Activated CD4-positive, CD25-positive, alpha-beta regulatory T cell treated with anti-CD3 and anti-CD28 coated beads, Interleukin-2, amount 50 U/mL, for 16 hours (primary cell): ENCODE results near the gene CASQ2.

Source experiments
- DNase-seq: peaks from one replicate; pipeline ENCODE4 v3.0.0-alpha.2; 2020; ENCODE audit warnings: low read depth, low spot score

The CASQ2 gene

DNA sequence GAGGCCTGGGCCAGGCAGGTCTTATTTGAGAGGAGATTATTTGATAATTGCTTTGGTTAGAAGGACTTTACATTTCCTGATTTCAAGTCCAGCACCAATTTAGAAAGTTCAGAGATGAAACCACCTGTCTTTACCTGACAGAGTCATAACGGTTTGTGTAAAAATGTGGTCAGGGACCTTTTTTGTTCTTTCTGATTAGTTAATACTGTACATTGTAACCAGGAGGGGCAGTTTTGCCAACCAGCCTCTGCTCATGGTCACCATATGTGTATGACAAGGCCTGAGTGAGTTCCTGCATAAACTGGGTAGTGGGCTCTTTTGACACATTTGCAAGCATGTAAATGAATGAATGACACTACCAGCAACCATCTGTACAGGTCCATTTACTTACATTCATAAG is 70.9 kb downstream of the CASQ2 start:
- DNase-seq, result no peak

DNA sequence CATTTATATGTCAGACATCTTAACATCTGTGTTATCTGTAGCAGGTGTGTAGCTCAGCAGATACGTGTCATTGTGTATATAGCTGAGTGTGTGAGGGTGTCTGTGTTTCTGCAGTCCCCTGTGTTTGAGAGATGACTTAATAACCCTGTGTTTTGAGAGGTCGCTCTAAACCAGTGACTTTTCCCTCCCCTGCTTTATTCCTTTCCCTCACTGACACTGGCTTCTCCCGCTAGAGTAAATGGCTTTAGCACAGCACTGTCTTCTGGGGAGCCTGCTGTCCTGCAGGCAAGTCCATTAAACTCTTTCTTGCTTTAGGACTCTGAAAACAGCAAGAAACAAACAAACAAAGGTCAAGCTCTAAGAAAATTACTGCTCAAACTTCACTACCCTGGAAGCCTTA is 73.7 kb downstream of the CASQ2 start:
- DNase-seq, result no peak

DNA sequence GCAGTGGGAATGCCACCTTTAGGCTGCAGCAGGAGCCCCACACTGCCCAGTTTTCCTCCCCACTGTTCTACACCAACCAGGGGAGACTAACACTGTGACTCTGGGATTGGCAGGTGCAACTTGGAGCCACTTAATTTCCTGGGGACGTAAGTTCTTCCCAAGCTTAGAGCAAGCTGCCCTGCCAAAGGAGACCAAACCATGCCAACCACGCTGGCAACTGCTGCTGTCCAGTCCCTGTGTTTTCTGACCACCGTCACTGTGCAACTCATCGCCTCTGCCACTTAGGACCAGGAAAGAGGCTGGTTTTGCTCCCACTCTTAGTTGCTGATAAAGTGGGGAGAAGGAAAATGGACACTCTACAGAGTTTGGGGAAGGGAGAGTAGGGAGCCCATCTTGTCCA is 76.3 kb downstream of the CASQ2 start:
- no peak for DNase-seq

GRCh38 chr1:115690972-115691371 is 77.5 kb downstream of the CASQ2 start:
- no peak for DNase-seq

GRCh38 chr1:115687744-115688143 is 80.8 kb downstream of the CASQ2 start:
- DNase-seq, result no peak

DNA sequence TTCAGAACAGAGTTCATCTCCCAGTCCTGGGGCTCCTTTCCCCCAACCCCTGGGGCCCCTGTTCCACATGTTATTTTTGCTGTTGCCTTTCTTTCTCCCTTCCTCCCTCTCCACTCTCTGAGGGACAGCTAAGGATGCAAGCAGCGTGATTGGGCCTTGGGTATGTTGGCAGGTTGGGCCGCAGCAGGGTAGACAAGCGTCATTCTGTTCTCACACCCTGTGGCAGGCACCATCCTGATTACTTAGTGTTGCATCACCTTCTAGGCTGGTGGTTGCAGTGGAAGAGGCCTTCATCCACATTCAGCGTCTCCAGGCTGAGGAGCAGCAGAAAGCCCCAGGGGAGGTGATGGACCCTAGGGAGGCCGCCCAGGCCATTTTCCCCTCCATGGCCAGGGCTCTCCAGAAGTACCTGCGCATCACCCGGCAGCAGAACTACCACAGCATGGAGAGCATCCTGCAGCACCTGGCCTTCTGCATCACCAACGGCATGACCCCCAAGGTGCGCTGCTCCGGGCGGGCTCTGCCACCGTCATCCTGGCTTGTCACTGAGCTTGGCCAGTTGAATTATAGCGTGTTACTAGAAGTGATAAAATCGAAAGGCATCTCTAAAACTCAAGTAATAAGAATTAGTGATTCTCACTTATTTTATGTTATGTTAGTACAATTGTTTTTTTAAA is 83.3 kb downstream of the CASQ2 start:
- no peak for DNase-seq

DNA sequence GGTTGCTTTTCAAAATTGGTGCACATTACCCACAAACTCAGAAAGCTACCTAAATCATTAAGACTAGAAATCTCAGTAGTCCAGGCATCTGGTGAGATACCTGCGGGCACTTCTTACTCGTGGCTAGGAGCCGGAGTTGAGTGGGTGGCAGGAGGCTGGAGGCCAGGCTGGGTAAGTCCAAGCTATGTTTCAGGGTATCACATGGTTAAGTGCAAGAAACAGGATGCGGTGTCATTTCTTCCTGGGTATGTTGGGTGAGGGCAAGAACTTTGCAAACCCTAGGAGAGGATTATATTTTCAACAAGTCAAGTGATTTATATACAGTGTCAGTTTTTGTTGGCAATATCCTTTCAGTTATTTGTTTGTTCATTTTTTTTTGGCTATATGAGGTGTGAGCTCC is 85.7 kb downstream of the CASQ2 start:
- DNase-seq, result no peak

- DNase-seq, result no peak
Observed at GRCh38 chr1:115680730-115681111, 87.8 kb downstream of the CASQ2 start.

GRCh38 chr1:115679141-115679611 is 89.3 kb downstream of the CASQ2 start:
- no peak for DNase-seq

DNA sequence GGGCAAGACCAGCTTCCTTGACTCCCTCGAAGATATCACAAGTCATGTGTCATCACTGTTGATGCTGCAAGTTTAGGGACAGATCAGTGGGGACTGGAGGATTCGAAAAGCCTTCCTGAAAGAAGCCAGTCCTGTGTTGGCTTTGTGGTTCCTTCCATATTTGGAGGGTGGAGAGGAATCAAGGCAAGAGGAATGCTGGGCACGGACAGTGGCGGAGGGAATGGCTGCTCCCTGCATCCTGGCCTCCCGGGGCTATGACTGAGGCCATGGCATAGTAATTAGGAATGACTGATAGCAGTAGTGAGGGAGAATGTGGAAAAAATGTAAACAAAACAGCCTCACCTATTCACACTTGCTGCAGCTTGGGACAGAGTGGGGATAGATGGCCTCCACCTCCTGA is 90.4 kb downstream of the CASQ2 start:
- no peak for DNase-seq

- no peak for DNase-seq
Observed at GRCh38 chr1:115677565-115677964, 90.9 kb downstream of the CASQ2 start.

DNA sequence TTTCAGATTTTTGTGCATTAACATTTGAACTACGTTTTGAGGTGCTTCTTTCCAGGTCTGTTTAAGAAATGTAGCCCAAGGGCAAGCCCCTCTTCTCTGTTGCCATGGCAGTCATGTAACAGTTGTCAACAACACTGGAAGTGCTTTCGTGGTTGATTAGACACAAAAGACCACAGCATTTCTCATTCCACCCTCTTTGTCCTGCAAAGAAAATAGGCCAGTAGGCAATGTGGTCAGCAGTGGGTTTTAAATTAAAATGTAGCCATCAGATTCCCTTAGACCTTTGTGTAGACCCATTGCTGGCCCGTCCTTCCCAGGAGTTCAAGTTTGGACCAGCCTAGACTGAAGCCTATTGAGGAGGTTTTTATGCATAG is 91.3 kb downstream of the CASQ2 start:
- DNase-seq, result no peak

- no peak for DNase-seq
Observed at GRCh38 chr1:115676498-115677181, 91.9 kb downstream of the CASQ2 start.

DNA sequence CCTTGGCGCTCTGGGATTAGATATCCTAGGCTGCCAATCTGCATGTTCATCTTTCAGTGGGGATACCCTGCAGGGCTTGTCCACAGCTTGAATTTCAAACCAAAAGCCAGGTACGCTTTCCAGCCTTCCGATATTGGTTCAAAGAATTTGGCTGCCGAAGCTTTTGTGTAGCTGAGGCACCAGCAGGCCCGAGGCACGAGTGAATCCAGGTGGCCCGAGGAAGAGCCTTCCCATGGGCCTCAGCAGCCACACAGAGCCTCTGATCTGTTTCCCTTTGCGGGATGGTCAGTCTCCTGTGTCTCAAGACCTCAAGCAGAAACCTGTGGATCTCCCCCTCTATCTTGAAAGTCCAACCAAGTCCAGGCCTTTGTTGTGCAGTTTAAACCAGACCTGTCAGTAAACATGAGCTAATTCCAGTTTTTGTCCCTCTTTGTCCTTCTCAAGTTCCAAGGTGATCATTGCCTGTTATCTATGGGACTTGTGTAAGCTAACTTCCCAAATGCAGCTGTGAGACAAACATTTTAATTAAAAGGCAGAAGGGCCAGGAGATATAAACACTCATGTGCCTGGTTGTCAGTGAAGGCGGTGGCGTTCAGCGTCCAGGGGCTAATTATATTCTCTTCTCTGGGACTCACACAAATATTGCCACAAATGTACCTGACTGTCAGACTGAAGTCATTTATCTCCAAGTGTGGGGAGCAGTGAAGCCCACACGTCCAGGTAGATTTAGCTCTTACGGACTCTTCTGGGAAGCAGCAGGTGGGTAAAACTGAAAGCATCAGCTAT is 96.1 kb downstream of the CASQ2 start:
- no peak for DNase-seq

- DNase-seq, result no peak
Observed at GRCh38 chr1:115671176-115671934, 97.2 kb downstream of the CASQ2 start.

DNA sequence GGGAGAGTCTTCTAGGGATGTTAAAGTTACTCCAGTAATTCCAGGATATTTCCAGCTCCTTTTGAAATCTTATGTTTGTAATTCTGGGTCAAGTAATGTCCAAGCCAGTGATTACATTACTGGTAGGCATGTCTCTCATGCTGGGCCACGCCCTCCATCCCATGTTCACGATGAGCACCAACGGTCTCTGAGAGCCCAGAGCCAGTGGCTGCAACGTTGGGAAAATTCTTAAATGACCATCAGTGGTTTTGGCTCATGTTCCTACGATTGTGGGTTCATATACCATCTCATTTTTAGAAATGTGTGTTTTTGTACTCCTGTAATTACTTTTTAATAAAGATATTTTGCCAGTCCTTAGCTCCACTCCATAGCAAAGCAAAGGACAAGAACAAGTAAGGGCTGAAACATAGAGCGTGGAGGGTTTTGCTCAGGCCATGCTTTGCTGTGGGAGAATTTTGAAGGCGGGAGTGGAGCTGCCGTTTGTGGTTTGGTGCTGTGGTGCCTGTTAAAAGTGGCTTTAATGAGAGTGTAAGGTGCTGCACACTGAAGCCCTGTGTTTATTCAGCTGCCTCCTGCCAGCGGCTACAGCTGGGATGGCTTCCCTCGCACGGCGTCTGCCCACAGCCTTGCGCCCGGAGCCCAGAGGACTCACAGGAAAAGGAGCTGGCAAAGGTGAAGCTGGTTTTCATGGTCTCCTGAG is 97.9 kb downstream of the CASQ2 start:
- DNase-seq, result no peak

GRCh38 chr1:115669886-115670285 is 98.6 kb downstream of the CASQ2 start:
- DNase-seq, result no peak

- DNase-seq, result no peak
Observed at GRCh38 chr1:115669002-115669673, 99.4 kb downstream of the CASQ2 start.

GRCh38 chr1:115668579-115668978 is 99.9 kb downstream of the CASQ2 start:
- no peak for DNase-seq

- DNase-seq, result no peak
Observed at GRCh38 chr1:115666702-115667101, 101.8 kb downstream of the CASQ2 start.

GRCh38 chr1:115666206-115666605 is 102.3 kb downstream of the CASQ2 start:
- DNase-seq, result no peak
